GM18951 (cell line): ENCODE results near the gene PPP1R10.

ENCODE experiments used
- POLR2A ChIP-seq: IDR thresholded peaks from 4 replicates; pipeline ENCODE4 v1.6.1; 2011; ENCODE audit warnings: mild to moderate bottlenecking; ENCODE audit not compliant: insufficient read length, insufficient read depth; ENCODE audit errors: extremely low read depth
- in situ Hi-C: fragments of 300-500 bp; cut with MboI; formaldehyde crosslinking; loops from one replicate; pipeline ENCODE4 v1.12.0; 2022; ENCODE audit warnings: low sequenced_read_pairs, mixed read lengths, inconsistent platforms; ENCODE audit not compliant: unreplicated experiment

Gene PPP1R10

DNA sequence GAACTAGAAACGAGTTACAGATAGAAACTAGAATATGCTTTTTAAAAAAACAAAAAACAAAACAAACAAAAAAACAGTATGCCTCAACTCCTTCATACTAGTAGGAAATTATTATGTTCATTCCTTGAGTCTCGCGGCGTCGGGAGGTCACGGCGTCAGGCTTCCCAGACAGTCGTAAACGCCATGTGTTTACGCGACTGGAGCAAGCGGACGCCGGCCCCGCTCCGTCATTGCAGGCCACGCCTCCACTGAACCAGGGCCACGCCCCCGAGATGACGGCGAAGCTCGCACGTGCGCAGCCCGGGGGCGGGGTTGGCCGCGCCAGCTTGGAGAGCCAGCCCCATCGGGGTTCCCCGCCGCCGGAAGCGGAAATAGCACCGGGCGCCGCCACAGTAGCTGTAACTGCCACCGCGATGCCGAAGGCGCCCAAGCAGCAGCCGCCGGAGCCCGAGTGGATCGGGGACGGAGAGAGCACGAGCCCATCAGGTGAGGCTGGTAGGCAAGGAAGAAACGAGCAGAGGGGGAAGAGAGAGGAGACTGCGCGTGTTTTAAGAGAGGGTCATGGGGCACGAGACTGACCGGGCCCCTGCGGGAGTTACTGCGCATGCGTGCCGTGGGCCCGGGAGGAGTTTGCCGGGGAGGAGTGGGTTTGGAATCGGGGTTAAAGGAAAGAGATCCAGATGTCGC, 45.8 kb downstream of the PPP1R10 start, which contains the start of gene ABCF1:
Gene ABCF1, plus strand, starts transcription at position 368 of the 687 bp plus-strand sequence. Its CDS starts 46 bp downstream, at position 414.
- TF ChIP-seq POLR2A: peak; percentile 97
- in situ Hi-C loops: no loop called here

DNA sequence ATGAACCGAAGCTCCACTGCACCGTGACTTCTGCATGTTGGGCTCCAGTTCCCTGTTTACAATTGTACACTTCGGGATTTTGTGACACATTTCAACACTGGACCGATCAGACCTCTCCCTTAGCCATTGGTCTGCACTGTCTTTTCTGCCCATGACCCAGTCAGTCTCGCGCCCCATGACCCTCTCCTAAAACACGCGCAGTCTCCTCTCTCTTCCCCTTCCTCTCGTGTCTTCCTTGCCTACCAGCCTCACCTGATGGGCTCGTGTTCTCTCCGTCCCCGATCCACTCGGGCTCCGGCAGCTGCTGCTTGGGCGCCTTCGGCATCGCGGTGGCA, 46.3 kb downstream of the PPP1R10 start:
- in situ Hi-C loops: no loop called here
- TF ChIP-seq POLR2A: no peak

DNA sequence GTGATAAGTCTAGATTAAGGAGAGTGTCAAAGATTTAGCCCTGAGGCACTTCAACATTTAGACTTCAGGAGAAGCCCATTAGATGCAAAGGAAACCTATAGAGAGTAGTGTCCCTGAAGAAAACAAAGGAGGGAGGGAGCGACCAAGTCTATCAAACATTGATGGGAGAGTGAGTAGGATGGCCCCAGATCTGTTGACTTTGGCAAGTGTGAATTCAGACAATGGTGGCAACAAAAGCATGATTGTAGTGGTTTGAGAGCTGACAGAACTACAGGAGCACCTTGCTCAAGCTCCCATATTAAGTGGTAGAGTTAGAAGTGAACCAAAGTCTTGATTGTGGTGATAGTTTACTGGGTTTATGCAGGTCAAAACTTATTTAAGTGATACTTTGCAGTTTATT, 46.8 kb downstream of the PPP1R10 start:
- in situ Hi-C loops: no loop called here
- TF ChIP-seq POLR2A: no peak

DNA sequence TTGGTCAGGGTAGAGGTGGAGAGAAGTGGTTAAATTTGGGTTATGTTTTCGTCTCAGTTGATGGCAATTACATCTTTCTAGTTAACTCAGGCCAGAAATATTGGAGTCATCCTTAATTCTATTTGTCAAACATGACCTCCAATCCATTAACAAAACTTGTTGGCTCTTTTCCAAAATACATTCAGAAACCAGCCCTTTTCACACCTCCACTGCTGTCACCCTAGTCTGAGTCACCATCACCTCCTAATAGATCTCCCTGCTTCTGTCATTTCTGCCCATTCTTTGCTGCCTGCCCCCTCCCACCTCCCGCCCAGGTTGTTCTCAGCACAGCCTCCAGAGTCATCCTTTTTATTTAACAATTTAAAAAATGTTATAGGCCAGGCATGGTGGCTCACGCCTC, 48.8 kb downstream of the PPP1R10 start:
- in situ Hi-C loops: no loop called here
- TF ChIP-seq POLR2A: no peak

DNA sequence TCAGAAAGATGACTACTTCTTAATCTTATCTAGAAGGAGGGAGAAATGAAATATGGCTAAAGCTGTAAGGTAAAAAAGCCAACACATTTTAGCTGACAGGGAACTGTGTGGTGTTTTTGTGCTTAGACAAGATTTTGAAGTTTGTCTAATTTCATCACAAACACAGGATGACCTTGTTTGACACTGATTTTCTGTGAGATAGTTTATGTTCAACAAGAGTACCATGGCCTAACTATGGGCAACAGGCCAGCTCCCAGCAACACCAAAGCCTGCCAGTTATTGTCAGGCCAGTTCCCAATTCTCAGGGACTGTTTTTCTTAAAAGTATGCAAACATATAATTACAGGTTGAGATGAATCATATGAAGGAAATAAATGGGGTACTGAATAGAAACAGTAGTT, 51.3 kb downstream of the PPP1R10 start:
- in situ Hi-C loops: no loop called here
- TF ChIP-seq POLR2A: no peak

DNA sequence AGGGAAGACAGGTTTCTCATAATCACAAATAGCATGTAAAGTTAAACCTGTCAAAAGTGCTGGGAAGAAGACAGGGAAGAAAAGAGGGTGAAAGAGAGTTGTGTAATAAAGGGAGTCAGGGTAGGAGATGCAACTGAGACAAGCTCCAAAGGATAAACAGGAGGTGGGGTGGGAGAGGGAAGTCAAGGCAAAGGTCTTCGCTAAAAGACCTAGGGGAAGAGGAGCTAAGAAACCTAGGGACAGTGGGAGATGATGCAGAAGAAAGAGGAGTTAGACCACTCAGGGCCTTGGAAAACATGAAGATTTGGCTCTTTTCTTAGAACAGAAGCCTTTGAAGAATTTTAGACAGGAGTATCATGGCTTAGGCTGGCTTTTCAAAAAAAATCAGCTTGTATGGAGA, 52.9 kb downstream of the PPP1R10 start:
- in situ Hi-C loops: no loop called here
- TF ChIP-seq POLR2A: no peak

DNA sequence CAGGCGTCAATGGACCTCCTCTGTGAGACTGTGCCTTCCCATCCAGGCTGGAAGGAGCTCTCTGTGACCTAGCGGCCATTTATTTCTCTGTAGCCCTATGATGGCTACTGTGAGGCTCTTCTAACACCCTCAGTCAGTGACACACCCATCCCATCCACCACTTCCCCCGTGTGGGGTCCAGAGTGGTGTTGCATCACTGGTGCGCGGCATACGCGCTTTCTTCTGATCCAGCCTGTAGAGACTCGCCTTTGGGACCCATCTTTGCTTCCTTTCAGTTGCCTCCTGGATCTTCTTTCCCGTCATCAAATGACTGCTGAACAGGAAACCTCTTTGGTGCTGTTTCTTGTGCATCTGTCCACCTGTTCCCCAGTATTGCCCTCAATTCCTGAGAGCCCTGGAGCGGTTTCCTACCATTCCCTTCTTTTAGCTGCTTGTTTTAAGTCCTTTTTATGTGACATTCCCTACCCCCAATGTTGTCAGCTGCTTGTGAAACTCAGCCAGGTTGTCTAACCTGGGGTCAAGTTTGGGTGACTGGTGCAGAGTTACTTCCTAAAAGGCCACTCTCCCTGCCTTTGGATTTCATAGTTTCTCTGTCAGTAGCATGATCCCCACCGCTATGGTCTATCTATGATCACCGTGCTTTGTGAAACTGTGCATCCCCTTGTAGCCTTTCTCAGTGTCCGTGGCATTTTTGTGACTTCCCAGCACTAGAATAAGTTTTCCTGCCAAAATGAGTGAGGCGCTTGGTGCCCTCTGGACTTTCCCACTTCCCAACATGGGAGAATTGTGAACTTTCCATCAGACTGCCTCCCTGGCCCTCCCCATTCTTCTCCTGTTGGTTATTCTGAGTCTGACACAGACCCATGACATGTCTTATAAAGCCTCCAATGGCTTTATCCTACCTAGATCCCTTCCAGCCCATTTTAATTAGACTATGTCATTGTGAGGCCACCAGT, 54.3 kb downstream of the PPP1R10 start:
- in situ Hi-C loops: no loop called here
- TF ChIP-seq POLR2A: no peak

DNA sequence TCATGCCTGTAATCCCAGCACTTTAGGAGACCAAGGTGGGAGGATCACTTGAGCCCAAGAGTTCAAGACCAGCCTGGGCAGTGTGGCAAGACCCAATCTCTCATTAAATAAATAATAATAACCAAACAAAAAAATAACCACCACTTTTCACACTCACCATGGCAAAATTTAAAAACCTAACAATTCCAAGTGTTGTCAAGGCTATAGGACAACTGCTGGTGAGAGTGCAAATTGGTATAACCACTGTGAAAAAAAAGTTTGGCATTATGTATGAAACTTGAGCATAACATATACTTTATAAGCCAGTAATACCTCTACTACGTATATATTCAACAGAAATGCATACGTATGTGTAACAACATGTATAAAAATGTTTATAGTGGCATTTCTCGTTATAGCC, 56.1 kb downstream of the PPP1R10 start:
- in situ Hi-C loops: no loop called here

DNA sequence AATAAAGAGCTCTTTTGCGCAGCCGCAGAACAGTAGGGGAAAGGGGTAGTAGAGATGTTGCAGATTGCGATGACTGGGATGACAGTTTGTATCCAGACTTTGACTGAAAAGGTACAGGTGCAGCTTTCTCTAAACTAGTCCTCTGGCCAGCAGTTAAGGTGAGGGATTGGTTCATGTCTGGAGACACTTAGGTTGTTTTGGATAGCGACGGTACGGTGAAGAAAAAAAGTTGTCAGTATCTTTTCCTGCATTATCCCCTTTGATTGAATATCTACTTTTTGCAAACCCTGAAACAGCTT, 59.4 kb downstream of the PPP1R10 start:
- no peak for TF ChIP-seq POLR2A
- in situ Hi-C loops: no loop called here

More for the DNA sequence above, 56.1 kb downstream of the PPP1R10 start:
- no peak for TF ChIP-seq POLR2A

DNA sequence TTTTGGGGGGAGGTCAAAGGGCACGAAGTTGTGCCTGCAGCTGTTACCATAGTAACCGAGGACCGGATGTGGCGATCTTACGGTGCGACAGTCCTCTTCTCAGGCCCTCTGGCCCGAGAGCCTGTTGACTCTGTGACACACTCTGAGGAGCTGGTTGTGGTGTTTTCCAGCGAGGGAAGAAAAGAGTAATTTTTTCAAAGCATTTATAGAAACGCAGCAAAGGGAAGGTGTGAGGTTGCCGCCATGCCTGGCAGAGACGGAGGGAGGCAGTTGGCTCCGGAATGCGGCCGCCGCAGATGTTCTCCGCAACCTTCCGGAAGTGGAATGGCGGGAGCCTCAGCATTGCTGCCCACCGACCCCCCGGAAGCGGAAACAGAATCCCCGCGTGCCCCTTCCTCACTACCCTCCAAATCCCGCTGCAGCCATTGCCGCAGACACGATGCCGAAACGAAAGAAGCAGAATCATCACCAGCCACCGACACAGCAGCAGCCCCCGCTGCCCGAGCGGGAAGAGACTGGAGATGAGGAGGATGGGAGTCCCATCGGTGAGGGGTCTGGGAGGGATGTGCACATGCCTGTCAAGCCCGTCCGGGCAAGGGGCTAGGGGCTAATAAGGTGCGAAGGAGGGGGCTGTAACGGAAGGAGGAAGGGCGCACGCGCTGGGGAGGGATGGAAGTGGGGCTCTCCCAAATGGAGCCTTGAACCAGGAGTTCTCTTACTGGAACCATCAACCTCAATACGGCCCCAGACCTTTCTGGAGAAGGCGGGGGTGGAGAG, 59.9 kb downstream of the PPP1R10 start, which contains the start of gene PRR3:
Gene PRR3, plus strand, starts transcription at position 390 of the 777 bp plus-strand sequence. Its CDS starts 50 bp downstream, at position 440.
- TF ChIP-seq POLR2A: peak; percentile 72

DNA sequence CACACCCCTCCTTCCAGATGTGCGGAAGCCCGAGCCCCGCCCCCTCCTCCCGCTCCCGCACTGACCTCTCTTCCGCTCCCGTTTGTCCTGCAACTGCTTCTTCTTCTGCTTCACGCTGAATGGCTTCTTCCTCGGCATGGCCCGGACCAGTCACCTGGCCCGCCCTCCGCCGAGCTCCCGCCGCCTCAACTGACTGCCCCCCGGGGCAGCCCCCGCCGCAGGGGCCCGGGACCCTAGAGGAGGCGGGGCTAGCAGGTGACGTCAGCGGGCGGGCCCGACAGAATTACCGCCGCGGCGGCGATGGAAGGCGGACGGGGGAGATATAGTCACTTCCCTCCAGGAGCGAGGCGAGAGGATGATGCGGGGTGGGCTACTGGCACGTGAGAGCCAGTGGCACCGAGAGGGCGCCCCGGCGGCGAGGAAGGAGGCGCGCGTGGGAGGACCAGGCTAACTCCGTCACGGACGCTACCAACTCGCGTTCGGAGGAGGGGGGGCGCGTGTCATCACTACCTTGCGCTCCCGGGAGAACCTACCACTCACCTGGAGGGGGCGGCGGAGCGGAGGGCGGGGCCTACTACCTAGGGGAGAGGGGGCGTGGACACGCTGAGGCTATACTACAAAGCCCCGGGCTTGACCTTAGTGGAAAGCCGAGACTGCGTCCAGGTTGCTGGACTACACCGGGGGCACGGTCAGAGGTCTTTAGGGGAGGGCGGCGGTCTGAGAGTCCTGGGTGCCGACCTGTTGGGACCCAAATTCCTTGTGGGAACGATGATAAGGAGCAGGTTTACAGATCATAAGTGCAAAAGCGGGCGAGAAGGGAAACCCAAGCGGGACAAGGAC, 60.8 kb downstream of the PPP1R10 start, which contains the start of gene GNL1:
Gene GNL1, minus strand, starts transcription at position 424 of the 840 bp plus-strand sequence. Its CDS starts 286 bp downstream, at position 138.
- peak; percentile 63 for TF ChIP-seq POLR2A
- in situ Hi-C loops: no loop called here

More for the DNA sequence above, 59.9 kb downstream of the PPP1R10 start, which contains the start of gene PRR3:
- in situ Hi-C loops: no loop called here

DNA sequence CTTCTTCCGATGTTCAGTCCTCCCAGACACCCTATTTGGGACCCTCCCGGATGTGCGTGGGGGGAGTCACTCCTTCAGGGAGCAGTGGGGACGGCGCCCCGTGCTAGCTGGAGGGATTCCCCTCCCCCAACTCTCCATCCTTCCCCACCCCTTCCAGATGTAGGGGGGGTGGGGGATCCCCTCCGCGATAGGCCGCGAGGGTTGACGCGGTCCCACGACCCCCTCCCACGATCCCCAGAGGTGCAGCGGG, 61.3 kb downstream of the PPP1R10 start:
- in situ Hi-C loops: no loop called here
- no peak for TF ChIP-seq POLR2A
